ENCODE data around the gene CORO7. TPM values are rescaled to one million over a fixed set of nuclear protein-coding genes. Genes with fewer than 3 reads are reported as not detected.

CORO7 gene
- total and polyA plus RNA-seq, 10 donors, result 29.7 to 177 (median 117) TPM

DNA sequence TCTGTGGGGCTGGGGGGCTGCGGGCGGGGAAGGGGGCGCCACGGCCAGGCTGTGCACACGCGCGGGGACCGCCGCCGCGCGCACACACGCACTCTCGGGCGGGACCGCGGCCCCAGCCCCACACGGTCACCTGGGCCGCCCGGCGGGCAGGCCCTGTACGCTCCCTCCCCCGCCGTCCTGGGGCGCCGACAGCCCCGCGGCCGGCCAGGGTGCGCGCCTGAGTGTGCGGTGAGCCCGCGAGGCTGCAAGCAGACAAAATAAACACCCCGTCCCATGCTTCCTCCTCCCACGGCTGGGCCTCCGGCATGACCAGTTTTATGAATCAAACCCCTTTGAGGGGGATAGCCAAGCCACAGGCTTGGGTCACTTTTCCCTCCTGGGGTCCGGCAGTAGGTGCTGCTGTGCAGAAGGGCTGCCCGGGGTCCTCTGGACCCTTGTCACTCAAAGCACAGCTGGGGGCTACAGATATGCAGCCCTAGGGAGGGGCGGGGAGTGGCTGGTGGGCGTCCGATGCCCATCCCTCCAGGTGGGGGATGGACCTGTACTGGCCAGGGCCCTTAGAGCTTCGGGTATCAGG is 44.3 kb downstream of the CORO7 start:
- intact Hi-C loops (cut with DNase I; ENCODE audit: low total_unique reads), result no loop called here
- no peak for TF ChIP-seq POLR2A (IDR thresholded peaks at IDR 0.05)
- TF ChIP-seq CTCF (IDR thresholded peaks at IDR 0.05 in 8 of 11, conservative IDR thresholded peaks at IDR 0.05 in 3 of 11), result no peak
- no peak for TF ChIP-seq POLR2AphosphoS5 (IDR thresholded peaks at IDR 0.05)
- WGBS, 5 donors, result 7 to 34% (median 13%) methylated on average over 3 to 43 of the region's 43 CpGs; no CpG with 5 or more reads in 1 of the 5 donors
- peaks cover 0 to 62% (median 3%) of the 10 kb centered on the region in 6 donors for H3K36me3 ChIP-seq
- peak overlapping the region; percentile 40 to 77 (median 52) for H3K4me3 ChIP-seq
- peak overlapping the region; percentile 28 to 86 (median 82) for H3K27ac ChIP-seq
- no peak for DNase-seq
- no peaks in the 10 kb centered on the region for H3K27me3 ChIP-seq (replicated peaks in 1 of 7)
- no peaks in the 10 kb centered on the region for H3K9me3 ChIP-seq
- H3K4me1 ChIP-seq, result peaks cover 26 to 94% (median 61%) of the 10 kb centered on the region in 6 donors

DNA sequence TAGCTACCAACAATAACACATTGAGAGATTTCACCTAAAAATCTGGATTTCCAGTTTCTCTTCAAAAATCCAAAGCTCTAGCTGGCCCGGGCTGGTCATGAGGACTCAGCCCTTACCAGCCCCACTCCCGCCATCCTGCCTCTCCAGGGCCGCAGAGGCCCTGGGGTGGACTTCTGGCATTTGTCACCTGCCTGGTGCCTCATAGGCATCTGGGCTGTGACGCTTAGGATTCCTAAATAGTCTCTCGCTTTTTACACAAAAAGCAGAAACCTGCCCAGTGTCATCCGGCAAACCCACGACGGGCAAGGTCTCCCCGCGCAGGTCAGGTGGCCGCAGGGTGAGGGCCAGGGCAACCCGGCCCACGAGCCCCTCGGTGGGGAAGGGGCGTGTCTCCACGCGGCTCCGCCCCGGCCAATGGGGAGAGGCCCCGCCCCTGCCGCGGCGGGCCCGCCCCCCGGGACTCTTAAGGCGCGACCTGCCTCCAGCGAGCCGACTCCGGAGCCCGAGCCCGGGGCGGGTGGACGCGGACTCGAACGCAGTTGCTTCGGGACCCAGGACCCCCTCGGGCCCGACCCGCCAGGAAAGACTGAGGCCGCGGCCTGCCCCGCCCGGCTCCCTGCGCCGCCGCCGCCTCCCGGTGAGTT is 44.9 kb downstream of the CORO7 start, which contains the start of gene VASN:
TSS of gene VASN (plus strand) at position 492 of the 644 bp plus-strand sequence. CDS start 9,030 bp downstream, outside the sequence.
- peaks cover 26 to 93% (median 58%) of the 10 kb centered on the region in 6 donors for H3K4me1 ChIP-seq
- WGBS, 5 donors, result 7 to 53% (median 18%) methylated on average over 4 to 50 of the region's 50 CpGs
- DNase-seq, result peak; percentile 92
- no peaks in the 10 kb centered on the region for H3K27me3 ChIP-seq (replicated peaks in 1 of 7)
- intact Hi-C loops (cut with DNase I; ENCODE audit: low total_unique reads), result no loop called here
- peak within 1 kb of the TSS; percentile 28 to 86 (median 82) for H3K27ac ChIP-seq
- TF ChIP-seq POLR2A (IDR thresholded peaks at IDR 0.05) (peak in 2 of 3 donors; percentile 32 to 85), CTCF (IDR thresholded peaks at IDR 0.05 in 8 of 11, conservative IDR thresholded peaks at IDR 0.05 in 3 of 11) (no peak), POLR2AphosphoS5 (IDR thresholded peaks at IDR 0.05) (peak; percentile 91 to 96 (median 96))
- H3K4me3 ChIP-seq, result peak within 1 kb of the TSS; percentile 40 to 77 (median 52)
- H3K9me3 ChIP-seq, result no peaks in the 10 kb centered on the region
- H3K36me3 ChIP-seq, result peaks cover 0 to 62% (median 8%) of the 10 kb centered on the region in 6 donors

- Histone ChIP-seq H3K4me1 (peaks cover 26 to 91% (median 56%) of the 10 kb centered on the region in 6 donors), H3K27me3 (replicated peaks in 1 of 7) (no peaks in the 10 kb centered on the region), H3K4me3 (peak overlapping the region in 3 of 8 donors; percentile 52 to 77 (median 69)), H3K27ac (peak overlapping the region; percentile 46 to 86 (median 82)), H3K36me3 (peaks cover 0 to 62% (median 8%) of the 10 kb centered on the region in 6 donors), H3K9me3 (no peaks in the 10 kb centered on the region)
- WGBS, 5 donors, result 65 to 88% (median 77%) methylated on average over 5 to 14 of the region's 14 CpGs
- TF ChIP-seq POLR2A (IDR thresholded peaks at IDR 0.05) (no peak), POLR2AphosphoS5 (IDR thresholded peaks at IDR 0.05) (peak; percentile 56 to 76 (median 71)), CTCF (IDR thresholded peaks at IDR 0.05 in 8 of 11, conservative IDR thresholded peaks at IDR 0.05 in 3 of 11) (no peak)
- DNase-seq, result peak; percentile 85
- intact Hi-C loops (cut with DNase I; ENCODE audit: low total_unique reads), result no loop called here
Observed at GRCh38 chr16:4370570-4371356, 45.6 kb downstream of the CORO7 start.
